ENCODE results near the gene PEMT.

Gene PEMT

GRCh38 chr17:17514361-17514992, 77.0 kb downstream of the PEMT start:
- DNase-seq = no peak

GRCh38 chr17:17513626-17514025, 77.9 kb downstream of the PEMT start:
- DNase-seq = no peak

- no peak for DNase-seq
Measured at GRCh38 chr17:17512866-17513265, 78.6 kb downstream of the PEMT start.

- DNase-seq = no peak
Measured at GRCh38 chr17:17511881-17512858, 79.3 kb downstream of the PEMT start.

- DNase-seq = peak in 1 of 5 donors; percentile 9
Measured at GRCh38 chr17:17511293-17511741, 80.2 kb downstream of the PEMT start.

GRCh38 chr17:17510456-17511292, 80.8 kb downstream of the PEMT start:
- peak in 1 of 5 donors; percentile 1 for DNase-seq

- DNase-seq = no peak
Measured at GRCh38 chr17:17509601-17510425, 81.7 kb downstream of the PEMT start.

GRCh38 chr17:17508646-17509591, 82.6 kb downstream of the PEMT start:
- peak in 1 of 5 donors; percentile 6 for DNase-seq

- DNase-seq = no peak
Measured at GRCh38 chr17:17508019-17508535, 83.4 kb downstream of the PEMT start.

- no peak for DNase-seq
Measured at GRCh38 chr17:17507465-17508011, 84.0 kb downstream of the PEMT start.

- DNase-seq = no peak
Measured at GRCh38 chr17:17506893-17507464, 84.5 kb downstream of the PEMT start.

GRCh38 chr17:17506181-17506741, 85.2 kb downstream of the PEMT start:
- DNase-seq = no peak

GRCh38 chr17:17505610-17506171, 85.8 kb downstream of the PEMT start:
- no peak for DNase-seq

GRCh38 chr17:17505151-17505550, 86.4 kb downstream of the PEMT start:
- no peak for DNase-seq

- DNase-seq = no peak
Measured at GRCh38 chr17:17504341-17505140, 87.0 kb downstream of the PEMT start.

- DNase-seq = peak in 1 of 5 donors; percentile 4
Measured at GRCh38 chr17:17503566-17504130, 87.9 kb downstream of the PEMT start.

- no peak for DNase-seq
Measured at GRCh38 chr17:17502741-17503565, 88.6 kb downstream of the PEMT start.

Data from T-helper 1 cell (primary cell).